ENCODE measurements around the gene C16orf92. TPM values are rescaled to one million over a fixed set of nuclear protein-coding genes. Genes with fewer than 3 reads are reported as not detected.

Gene C16orf92
- total and polyA plus RNA-seq, 2 of the 13 experiments (the other 11 are each of a cell fraction or from before 2014, with no cell fraction given): not detected

DNA sequence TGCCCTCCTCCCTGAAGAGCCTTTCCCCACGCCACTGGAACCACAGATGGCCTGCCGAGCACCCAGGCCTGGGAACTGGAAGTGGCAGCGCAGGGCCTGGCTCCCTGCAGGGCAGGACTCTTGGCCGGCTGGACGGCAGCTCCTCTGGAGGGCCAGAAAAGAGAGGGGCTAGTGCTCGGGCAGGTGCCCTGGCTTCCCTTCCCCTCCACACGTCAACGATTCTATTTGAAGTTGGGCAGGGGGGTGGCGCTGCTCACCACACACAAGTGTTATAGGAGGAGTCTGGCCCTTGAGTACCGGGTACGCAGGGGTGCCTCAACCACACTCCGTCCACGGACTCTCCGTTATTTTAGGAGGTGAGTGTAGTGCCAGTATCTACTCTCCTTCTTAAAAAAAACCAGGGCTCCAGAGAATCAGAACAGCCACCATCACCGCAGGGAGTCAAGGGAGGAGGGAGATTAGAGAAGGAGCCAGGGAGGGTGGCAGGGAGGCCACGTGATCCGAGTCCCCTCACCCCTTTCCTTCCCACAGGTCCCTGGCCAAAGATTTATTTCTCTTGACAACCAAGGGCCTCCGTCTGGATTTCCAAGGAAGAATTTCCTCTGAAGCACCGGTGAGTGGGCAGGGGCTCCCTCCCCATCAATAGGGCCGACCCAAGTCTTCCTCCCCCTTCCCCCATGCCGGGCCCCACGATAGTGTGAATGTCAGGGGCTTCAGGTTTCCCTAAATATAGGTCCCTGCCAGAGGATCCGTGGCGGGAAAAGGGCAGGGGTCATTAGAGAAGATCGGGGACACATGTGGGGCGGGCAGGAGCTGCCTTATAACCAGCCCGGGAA, 41.1 kb downstream of the C16orf92 start (continued):
- TF ChIP-seq JUND (CRISPR knock-in tag; IDR thresholded peaks at IDR 0.05) (no peak), ZNF468 (CRISPR knock-in tag; IDR thresholded peaks at IDR 0.05) (0 out of 2 replicates have a peak, but pooled peaks have one; percentile 15), ZNF615 (CRISPR knock-in tag; IDR thresholded peaks at IDR 0.05; ENCODE audit: borderline replicate concordance) (peak; percentile 79; the same call in 1 of the 2 replicates), RFX3 (CRISPR knock-in tag; IDR thresholded peaks at IDR 0.05) (no peak), CHCHD3 (CRISPR knock-in tag; IDR thresholded peaks at IDR 0.05) (peak; percentile 83; the same call in 1 of the 2 replicates), ZNF383 (CRISPR knock-in tag; IDR thresholded peaks at IDR 0.05; ENCODE audit: borderline replicate concordance) (no peak), ZNF350 (CRISPR knock-in tag; IDR thresholded peaks at IDR 0.05; ENCODE audit: borderline replicate concordance, low read depth) (peak; percentile 72), ZNF564 (CRISPR knock-in tag; IDR thresholded peaks at IDR 0.05) (peak; percentile 83), ZNF354B (CRISPR knock-in tag; IDR thresholded peaks at IDR 0.05) (peak; percentile 36; the same call in 1 of the 2 replicates), ZNF713 (CRISPR knock-in tag; IDR thresholded peaks at IDR 0.05) (peak; percentile 81; the same call in 1 of the 2 replicates)
- TF ChIP-seq, protein P1, sequence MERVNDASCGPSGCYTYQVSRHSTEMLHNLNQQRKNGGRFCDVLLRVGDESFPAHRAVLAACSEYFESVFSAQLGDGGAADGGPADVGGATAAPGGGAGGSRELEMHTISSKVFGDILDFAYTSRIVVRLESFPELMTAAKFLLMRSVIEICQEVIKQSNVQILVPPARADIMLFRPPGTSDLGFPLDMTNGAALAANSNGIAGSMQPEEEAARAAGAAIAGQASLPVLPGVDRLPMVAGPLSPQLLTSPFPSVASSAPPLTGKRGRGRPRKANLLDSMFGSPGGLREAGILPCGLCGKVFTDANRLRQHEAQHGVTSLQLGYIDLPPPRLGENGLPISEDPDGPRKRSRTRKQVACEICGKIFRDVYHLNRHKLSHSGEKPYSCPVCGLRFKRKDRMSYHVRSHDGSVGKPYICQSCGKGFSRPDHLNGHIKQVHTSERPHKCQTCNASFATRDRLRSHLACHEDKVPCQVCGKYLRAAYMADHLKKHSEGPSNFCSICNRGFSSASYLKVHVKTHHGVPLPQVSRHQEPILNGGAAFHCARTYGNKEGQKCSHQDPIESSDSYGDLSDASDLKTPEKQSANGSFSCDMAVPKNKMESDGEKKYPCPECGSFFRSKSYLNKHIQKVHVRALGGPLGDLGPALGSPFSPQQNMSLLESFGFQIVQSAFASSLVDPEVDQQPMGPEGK (CRISPR knock-in tag; IDR thresholded peaks at IDR 0.05): peak; percentile 87
- TF ChIP-seq, protein P2, sequence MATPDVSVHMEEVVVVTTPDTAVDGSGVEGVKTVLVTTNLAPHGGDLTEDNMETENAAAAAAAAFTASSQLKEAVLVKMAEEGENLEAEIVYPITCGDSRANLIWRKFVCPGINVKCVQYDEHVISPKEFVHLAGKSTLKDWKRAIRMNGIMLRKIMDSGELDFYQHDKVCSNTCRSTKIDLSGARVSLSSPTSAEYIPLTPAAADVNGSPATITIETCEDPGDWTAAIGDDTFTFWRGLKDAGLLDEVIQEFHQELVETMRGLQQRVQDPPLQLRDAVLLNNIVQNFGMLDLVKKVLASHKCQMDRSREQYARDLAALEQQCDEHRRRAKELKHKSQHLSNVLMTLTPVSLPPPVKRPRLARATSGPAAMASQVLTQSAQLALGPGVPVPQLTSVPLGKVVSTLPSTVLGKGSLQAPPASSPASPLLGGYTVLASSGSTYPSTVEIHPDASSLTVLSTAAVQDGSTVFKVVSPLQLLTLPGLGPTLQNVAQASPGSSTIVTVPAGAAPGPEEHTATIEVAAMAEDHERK (CRISPR knock-in tag; IDR thresholded peaks at IDR 0.05; ENCODE audit: low read depth): no peak
- TF ChIP-seq, protein P3, sequence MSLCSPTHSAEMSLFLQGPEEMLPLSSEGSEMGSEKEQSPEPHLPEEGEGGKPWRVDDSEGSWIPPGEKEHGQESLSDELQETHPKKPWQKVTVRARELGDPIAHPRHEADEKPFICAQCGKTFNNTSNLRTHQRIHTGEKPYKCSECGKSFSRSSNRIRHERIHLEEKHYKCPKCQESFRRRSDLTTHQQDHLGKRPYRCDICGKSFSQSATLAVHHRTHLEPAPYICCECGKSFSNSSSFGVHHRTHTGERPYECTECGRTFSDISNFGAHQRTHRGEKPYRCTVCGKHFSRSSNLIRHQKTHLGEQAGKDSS (CRISPR knock-in tag; IDR thresholded peaks at IDR 0.05; ENCODE audit: borderline replicate concordance, low read depth): peak; percentile 43
- TF ChIP-seq, protein P4, sequence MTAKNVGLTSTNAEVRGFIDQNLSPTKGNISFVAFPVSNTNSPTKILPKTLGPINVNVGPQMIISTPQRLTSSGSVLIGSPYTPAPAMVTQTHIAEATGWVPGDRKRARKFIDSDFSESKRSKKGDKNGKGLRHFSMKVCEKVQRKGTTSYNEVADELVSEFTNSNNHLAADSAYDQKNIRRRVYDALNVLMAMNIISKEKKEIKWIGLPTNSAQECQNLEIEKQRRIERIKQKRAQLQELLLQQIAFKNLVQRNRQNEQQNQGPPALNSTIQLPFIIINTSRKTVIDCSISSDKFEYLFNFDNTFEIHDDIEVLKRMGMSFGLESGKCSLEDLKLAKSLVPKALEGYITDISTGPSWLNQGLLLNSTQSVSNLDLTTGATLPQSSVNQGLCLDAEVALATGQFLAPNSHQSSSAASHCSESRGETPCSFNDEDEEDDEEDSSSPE (CRISPR knock-in tag; IDR thresholded peaks at IDR 0.05): peak; percentile 37; the same call in 1 of the 2 replicates
- TF ChIP-seq, protein P5, sequence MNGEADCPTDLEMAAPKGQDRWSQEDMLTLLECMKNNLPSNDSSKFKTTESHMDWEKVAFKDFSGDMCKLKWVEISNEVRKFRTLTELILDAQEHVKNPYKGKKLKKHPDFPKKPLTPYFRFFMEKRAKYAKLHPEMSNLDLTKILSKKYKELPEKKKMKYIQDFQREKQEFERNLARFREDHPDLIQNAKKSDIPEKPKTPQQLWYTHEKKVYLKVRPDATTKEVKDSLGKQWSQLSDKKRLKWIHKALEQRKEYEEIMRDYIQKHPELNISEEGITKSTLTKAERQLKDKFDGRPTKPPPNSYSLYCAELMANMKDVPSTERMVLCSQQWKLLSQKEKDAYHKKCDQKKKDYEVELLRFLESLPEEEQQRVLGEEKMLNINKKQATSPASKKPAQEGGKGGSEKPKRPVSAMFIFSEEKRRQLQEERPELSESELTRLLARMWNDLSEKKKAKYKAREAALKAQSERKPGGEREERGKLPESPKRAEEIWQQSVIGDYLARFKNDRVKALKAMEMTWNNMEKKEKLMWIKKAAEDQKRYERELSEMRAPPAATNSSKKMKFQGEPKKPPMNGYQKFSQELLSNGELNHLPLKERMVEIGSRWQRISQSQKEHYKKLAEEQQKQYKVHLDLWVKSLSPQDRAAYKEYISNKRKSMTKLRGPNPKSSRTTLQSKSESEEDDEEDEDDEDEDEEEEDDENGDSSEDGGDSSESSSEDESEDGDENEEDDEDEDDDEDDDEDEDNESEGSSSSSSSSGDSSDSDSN (CRISPR knock-in tag; IDR thresholded peaks at IDR 0.05): peak; percentile 85
- TF ChIP-seq, protein P6, sequence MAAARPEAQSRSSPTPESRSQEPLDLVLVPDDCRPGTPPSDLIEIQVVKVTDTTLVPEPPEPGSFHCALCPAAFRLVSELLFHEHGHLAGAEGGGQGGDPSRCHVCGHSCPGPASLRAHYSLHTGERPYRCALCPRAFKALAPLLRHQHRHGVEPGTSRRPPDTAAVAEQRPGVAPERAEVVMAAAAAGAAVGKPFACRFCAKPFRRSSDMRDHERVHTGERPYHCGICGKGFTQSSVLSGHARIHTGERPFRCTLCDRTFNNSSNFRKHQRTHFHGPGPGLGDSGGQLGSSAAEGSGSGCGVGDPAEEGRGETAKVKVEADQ (CRISPR knock-in tag; IDR thresholded peaks at IDR 0.05; ENCODE audit: borderline replicate concordance): peak; percentile 69; the same call in 1 of the 2 replicates
- TF ChIP-seq, protein P7, sequence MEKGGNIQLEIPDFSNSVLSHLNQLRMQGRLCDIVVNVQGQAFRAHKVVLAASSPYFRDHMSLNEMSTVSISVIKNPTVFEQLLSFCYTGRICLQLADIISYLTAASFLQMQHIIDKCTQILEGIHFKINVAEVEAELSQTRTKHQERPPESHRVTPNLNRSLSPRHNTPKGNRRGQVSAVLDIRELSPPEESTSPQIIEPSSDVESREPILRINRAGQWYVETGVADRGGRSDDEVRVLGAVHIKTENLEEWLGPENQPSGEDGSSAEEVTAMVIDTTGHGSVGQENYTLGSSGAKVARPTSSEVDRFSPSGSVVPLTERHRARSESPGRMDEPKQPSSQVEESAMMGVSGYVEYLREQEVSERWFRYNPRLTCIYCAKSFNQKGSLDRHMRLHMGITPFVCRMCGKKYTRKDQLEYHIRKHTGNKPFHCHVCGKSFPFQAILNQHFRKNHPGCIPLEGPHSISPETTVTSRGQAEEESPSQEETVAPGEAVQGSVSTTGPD (CRISPR knock-in tag; IDR thresholded peaks at IDR 0.05): peak; percentile 79
